ENCODE results near the gene TOMM40L. TPM values are rescaled to one million over a fixed set of nuclear protein-coding genes. Genes with fewer than 3 reads are reported as not detected.

The TOMM40L gene
- total RNA-seq, 2 experiments from 2014 or later, result 12.3 to 13.2 TPM

GRCh38 chr1:161187311-161187710, 38.5 kb upstream of the TOMM40L start:
- peaks cover 61% of the 10 kb centered on the region for H3K4me1 Mint-ChIP-seq
- intact Hi-C loops (cut with DNase I, micrococcal nuclease), result no loop called here
- ATAC-seq, result no peak

GRCh38 chr1:161188381-161188780, 37.5 kb upstream of the TOMM40L start:
- Mint-ChIP-seq H3K27ac (peak overlapping the region; percentile 78), H3K27me3 (no peaks in the 10 kb centered on the region), H3K36me3 (ENCODE audit: low read depth) (no peaks in the 10 kb centered on the region), H3K9me3 (ENCODE audit: low read depth) (no peaks in the 10 kb centered on the region), H3K4me1 (peaks cover 56% of the 10 kb centered on the region), H3K4me3 (no peak overlapping the region)
- ChIA-PET POLR2A (no interaction called here), CTCF (interaction anchor here (0.6 to 1.2 kb wide), 3 partner anchors 21 to 194 kb away, joined by 3 read pairs; partner anchors contain the start of gene PPOX)
- DNase-seq (no peak), ATAC-seq (no peak)
- intact Hi-C loops (cut with DNase I, micrococcal nuclease), result no loop called here

More at GRCh38 chr1:161187311-161187710, 38.5 kb upstream of the TOMM40L start:
- H3K27me3 Mint-ChIP-seq, result no peaks in the 10 kb centered on the region
- H3K9me3 Mint-ChIP-seq (ENCODE audit: low read depth), result no peaks in the 10 kb centered on the region
- H3K4me3 Mint-ChIP-seq, result no peak overlapping the region
- no peak for DNase-seq
- ChIA-PET POLR2A (no interaction called here), CTCF (no interaction called here)
- H3K36me3 Mint-ChIP-seq (ENCODE audit: low read depth), result no peaks in the 10 kb centered on the region
- peak overlapping the region; percentile 90 for H3K27ac Mint-ChIP-seq

- Mint-ChIP-seq H3K27ac (no peak overlapping the region), H3K27me3 (no peaks in the 10 kb centered on the region), H3K9me3 (ENCODE audit: low read depth) (no peaks in the 10 kb centered on the region), H3K4me3 (no peak overlapping the region), H3K36me3 (ENCODE audit: low read depth) (no peaks in the 10 kb centered on the region), H3K4me1 (peaks cover 51% of the 10 kb centered on the region)
- intact Hi-C loops (cut with DNase I, micrococcal nuclease), result no loop called here
- ChIA-PET CTCF (interaction anchor here (1.0 to 1.2 kb wide), 2 partner anchors 22 to 193 kb away, joined by 3 read pairs; no protein-coding TSS in a partner anchor), POLR2A (no interaction called here)
- DNase-seq, result no peak
- no peak for ATAC-seq
Measured at GRCh38 chr1:161189036-161189435, 36.8 kb upstream of the TOMM40L start.

GRCh38 chr1:161190962-161191521, 34.8 kb upstream of the TOMM40L start:
- ChIA-PET CTCF (interaction anchor here (0.7 to 5.0 kb wide), 13 partner anchors 9 to 191 kb away, joined by 3 to 35 read pairs (median 5); partner anchors contain the start of genes DEDD, NDUFS2, PPOX and TOMM40L), POLR2A (interaction anchor here (0.6 kb wide), 1 partner anchor 200 kb away, joined by 3 read pairs; no protein-coding TSS in a partner anchor)
- DNase-seq, result no peak
- ATAC-seq, result no peak
- no peak overlapping the region for H3K4me3 Mint-ChIP-seq
- no peak overlapping the region for H3K27ac Mint-ChIP-seq
- H3K9me3 Mint-ChIP-seq (ENCODE audit: low read depth), result no peaks in the 10 kb centered on the region
- intact Hi-C loops (cut with DNase I, micrococcal nuclease), result no loop called here
- H3K36me3 Mint-ChIP-seq (ENCODE audit: low read depth), result no peaks in the 10 kb centered on the region
- H3K4me1 Mint-ChIP-seq, result peaks cover 39% of the 10 kb centered on the region
- no peaks in the 10 kb centered on the region for H3K27me3 Mint-ChIP-seq

GRCh38 chr1:161191971-161192370, 33.9 kb upstream of the TOMM40L start:
- no peak for DNase-seq
- CTCF ChIA-PET, result interaction anchor here (0.6 to 5.0 kb wide), 19 partner anchors 10 to 246 kb away, joined by 3 to 35 read pairs (median 5); partner anchors contain the start of genes DEDD, NDUFS2, PPOX and TOMM40L
- no peaks in the 10 kb centered on the region for H3K27me3 Mint-ChIP-seq
- H3K9me3 Mint-ChIP-seq (ENCODE audit: low read depth), result no peaks in the 10 kb centered on the region
- peaks cover 30% of the 10 kb centered on the region for H3K4me1 Mint-ChIP-seq
- no peaks in the 10 kb centered on the region for H3K36me3 Mint-ChIP-seq (ENCODE audit: low read depth)
- no peak overlapping the region for H3K4me3 Mint-ChIP-seq
- intact Hi-C loops (cut with DNase I, micrococcal nuclease), result loop anchor here (1.0 kb wide), 3 partner anchors 33 to 190 kb away; no protein-coding TSS in a partner anchor
- ATAC-seq, result no peak
- POLR2A ChIA-PET, result interaction anchor here (0.6 kb wide), 2 partner anchors 69 to 199 kb away, joined by 3 read pairs; no protein-coding TSS in a partner anchor
- H3K27ac Mint-ChIP-seq, result no peak overlapping the region

- peak overlapping the region; percentile 74 for H3K27ac Mint-ChIP-seq
Measured at GRCh38 chr1:161192476-161193465, 33.1 kb upstream of the TOMM40L start.

GRCh38 chr1:161193561-161194235, 32.2 kb upstream of the TOMM40L start:
- ATAC-seq (no peak), DNase-seq (no peak)
- H3K27me3 Mint-ChIP-seq, result no peaks in the 10 kb centered on the region
- H3K36me3 Mint-ChIP-seq (ENCODE audit: low read depth), result no peaks in the 10 kb centered on the region
- ChIA-PET CTCF (interaction anchor here (1.2 to 5.0 kb wide), 7 partner anchors 9 to 189 kb away, joined by 3 to 35 read pairs (median 11); partner anchors contain the start of genes NDUFS2 and TOMM40L), POLR2A (interaction anchor here (1.3 kb wide), 1 partner anchor 9 kb away, joined by 4 read pairs; no protein-coding TSS in a partner anchor)
- H3K27ac Mint-ChIP-seq, result no peak overlapping the region
- H3K4me1 Mint-ChIP-seq, result peaks cover 18% of the 10 kb centered on the region
- no peak overlapping the region for H3K4me3 Mint-ChIP-seq
- H3K9me3 Mint-ChIP-seq (ENCODE audit: low read depth), result no peaks in the 10 kb centered on the region
- intact Hi-C loops (cut with DNase I, micrococcal nuclease), result no loop called here

More at GRCh38 chr1:161192476-161193465, 33.1 kb upstream of the TOMM40L start:
- POLR2A ChIA-PET, result interaction anchor here (1.3 kb wide), 1 partner anchor 10 kb away, joined by 4 read pairs; no protein-coding TSS in a partner anchor
- no peaks in the 10 kb centered on the region for H3K27me3 Mint-ChIP-seq
- DNase-seq, result peak; percentile 81
- H3K9me3 Mint-ChIP-seq (ENCODE audit: low read depth), result no peaks in the 10 kb centered on the region
- peak; percentile 96 for ATAC-seq
- H3K4me3 Mint-ChIP-seq, result no peak overlapping the region
- peaks cover 22% of the 10 kb centered on the region for H3K4me1 Mint-ChIP-seq
- intact Hi-C loops (cut with DNase I, micrococcal nuclease), result loop anchor here (1.0 kb wide), 3 partner anchors 33 to 190 kb away; no protein-coding TSS in a partner anchor
- CTCF ChIA-PET, result interaction anchor here (0.6 to 5.0 kb wide), 19 partner anchors 9 to 246 kb away, joined by 3 to 35 read pairs (median 5); partner anchors contain the start of genes NDUFS2, PPOX and TOMM40L
- no peaks in the 10 kb centered on the region for H3K36me3 Mint-ChIP-seq (ENCODE audit: low read depth)

- Mint-ChIP-seq H3K27ac (no peak overlapping the region), H3K4me1 (peaks cover 19% of the 10 kb centered on the region), H3K27me3 (no peaks in the 10 kb centered on the region), H3K36me3 (ENCODE audit: low read depth) (no peaks in the 10 kb centered on the region), H3K9me3 (ENCODE audit: low read depth) (no peaks in the 10 kb centered on the region), H3K4me3 (no peak overlapping the region)
- intact Hi-C loops (cut with DNase I, micrococcal nuclease), result no loop called here
- ChIA-PET CTCF (interaction anchor here (0.6 to 3.0 kb wide), 2 partner anchors 13 to 41 kb away, joined by 3 to 11 read pairs; no protein-coding TSS in a partner anchor), POLR2A (no interaction called here)
- DNase-seq (no peak), ATAC-seq (no peak)
Measured at GRCh38 chr1:161195171-161195570, 30.7 kb upstream of the TOMM40L start.

- CTCF ChIA-PET, result interaction anchor here (3.0 kb wide), 1 partner anchor 14 kb away, joined by 11 read pairs; no protein-coding TSS in a partner anchor
- POLR2A ChIA-PET, result no interaction called here
- no peaks in the 10 kb centered on the region for H3K27me3 Mint-ChIP-seq
- no peaks in the 10 kb centered on the region for H3K36me3 Mint-ChIP-seq (ENCODE audit: low read depth)
- H3K4me3 Mint-ChIP-seq, result no peak overlapping the region
- H3K27ac Mint-ChIP-seq, result no peak overlapping the region
- peaks cover 29% of the 10 kb centered on the region for H3K4me1 Mint-ChIP-seq
- no peak for ATAC-seq
- DNase-seq, result no peak
- no peaks in the 10 kb centered on the region for H3K9me3 Mint-ChIP-seq (ENCODE audit: low read depth)
- intact Hi-C loops (cut with DNase I, micrococcal nuclease), result no loop called here
Measured at GRCh38 chr1:161196111-161196510, 29.7 kb upstream of the TOMM40L start.

GRCh38 chr1:161196521-161197451, 29.1 kb upstream of the TOMM40L start:
- intact Hi-C loops (cut with DNase I, micrococcal nuclease), result no loop called here
- Mint-ChIP-seq H3K4me1 (peaks cover 35% of the 10 kb centered on the region), H3K27ac (no peak overlapping the region), H3K9me3 (ENCODE audit: low read depth) (no peaks in the 10 kb centered on the region), H3K4me3 (no peak overlapping the region), H3K27me3 (no peaks in the 10 kb centered on the region), H3K36me3 (ENCODE audit: low read depth) (no peaks in the 10 kb centered on the region)
- DNase-seq (no peak), ATAC-seq (no peak)
- CTCF ChIA-PET, result interaction anchor here (0.6 to 3.0 kb wide), 3 partner anchors 15 to 54 kb away, joined by 3 to 11 read pairs (median 3); no protein-coding TSS in a partner anchor
- POLR2A ChIA-PET, result no interaction called here
